ENCODE measurements around the gene ID2. TPM values are rescaled to one million over a fixed set of nuclear protein-coding genes. Genes with fewer than 3 reads are reported as not detected.

Gene ID2
- total RNA-seq, 1 experiment from 2014 or later: 2.1 TPM

DNA sequence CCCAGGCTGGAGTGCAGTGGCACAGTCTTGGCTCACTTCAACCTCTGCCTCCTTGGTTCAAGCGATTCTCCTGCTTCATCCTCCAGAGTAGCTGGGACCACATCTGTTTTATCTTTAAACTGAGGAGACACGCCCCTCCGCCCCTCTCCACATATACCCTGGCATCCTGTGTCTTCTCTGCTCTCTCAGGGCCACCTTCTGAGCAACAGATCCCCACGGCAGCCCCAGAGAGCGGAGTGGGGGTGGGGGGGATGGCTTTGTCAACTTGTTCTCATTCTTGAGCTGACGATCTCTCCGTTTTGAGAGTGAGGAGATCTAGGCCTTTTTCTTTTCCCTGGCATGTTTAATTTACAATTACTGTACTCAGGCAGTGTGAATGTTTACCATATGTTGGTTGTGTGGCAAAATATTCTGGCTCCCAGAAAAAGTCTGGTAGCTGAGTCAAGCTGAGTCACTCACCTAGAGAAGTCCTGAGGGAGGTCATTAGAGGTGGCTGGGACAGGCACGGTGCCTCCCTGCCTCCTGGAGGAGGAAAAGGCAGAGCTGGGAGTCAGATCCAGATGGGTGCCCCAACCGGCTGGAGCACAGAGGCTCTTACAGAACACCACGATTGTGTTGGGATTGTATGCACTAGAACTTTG is 19.5 kb upstream of the ID2 start:
- intact Hi-C loops (cut with micrococcal nuclease; ENCODE audit: unreplicated experiment) (no loop called here), in situ Hi-C loops (cut with HindIII; ENCODE audit: low pct_unique_long_range_greater_than_20kb, low sequenced_read_pairs) (no loop called here)
- Histone ChIP-seq H3K27me3 (ENCODE audit: control insufficient read depth, insufficient read depth, low read length) (no peaks in the 10 kb centered on the region), H3K27ac (ENCODE audit: low read length) (no peak overlapping the region), H3K36me3 (ENCODE audit: control insufficient read depth, insufficient read depth, low read length) (no peaks in the 10 kb centered on the region), H3K4me3 (ENCODE audit: low read depth in 2 of 2, low read length in 2 of 2) (no peak overlapping the region), H3K4me1 (ENCODE audit: control insufficient read depth, insufficient read depth, low read length) (0 out of 2 replicates have a peak, but pooled peaks cover 3% of the 10 kb centered on the region), H3K9me3 (ENCODE audit: control insufficient read depth, insufficient read depth, low read depth, low read length) (no peaks in the 10 kb centered on the region)
- TF ChIP-seq, protein P1, sequence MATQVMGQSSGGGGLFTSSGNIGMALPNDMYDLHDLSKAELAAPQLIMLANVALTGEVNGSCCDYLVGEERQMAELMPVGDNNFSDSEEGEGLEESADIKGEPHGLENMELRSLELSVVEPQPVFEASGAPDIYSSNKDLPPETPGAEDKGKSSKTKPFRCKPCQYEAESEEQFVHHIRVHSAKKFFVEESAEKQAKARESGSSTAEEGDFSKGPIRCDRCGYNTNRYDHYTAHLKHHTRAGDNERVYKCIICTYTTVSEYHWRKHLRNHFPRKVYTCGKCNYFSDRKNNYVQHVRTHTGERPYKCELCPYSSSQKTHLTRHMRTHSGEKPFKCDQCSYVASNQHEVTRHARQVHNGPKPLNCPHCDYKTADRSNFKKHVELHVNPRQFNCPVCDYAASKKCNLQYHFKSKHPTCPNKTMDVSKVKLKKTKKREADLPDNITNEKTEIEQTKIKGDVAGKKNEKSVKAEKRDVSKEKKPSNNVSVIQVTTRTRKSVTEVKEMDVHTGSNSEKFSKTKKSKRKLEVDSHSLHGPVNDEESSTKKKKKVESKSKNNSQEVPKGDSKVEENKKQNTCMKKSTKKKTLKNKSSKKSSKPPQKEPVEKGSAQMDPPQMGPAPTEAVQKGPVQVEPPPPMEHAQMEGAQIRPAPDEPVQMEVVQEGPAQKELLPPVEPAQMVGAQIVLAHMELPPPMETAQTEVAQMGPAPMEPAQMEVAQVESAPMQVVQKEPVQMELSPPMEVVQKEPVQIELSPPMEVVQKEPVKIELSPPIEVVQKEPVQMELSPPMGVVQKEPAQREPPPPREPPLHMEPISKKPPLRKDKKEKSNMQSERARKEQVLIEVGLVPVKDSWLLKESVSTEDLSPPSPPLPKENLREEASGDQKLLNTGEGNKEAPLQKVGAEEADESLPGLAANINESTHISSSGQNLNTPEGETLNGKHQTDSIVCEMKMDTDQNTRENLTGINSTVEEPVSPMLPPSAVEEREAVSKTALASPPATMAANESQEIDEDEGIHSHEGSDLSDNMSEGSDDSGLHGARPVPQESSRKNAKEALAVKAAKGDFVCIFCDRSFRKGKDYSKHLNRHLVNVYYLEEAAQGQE (IDR thresholded peaks at IDR 0.05; ENCODE audit: insufficient read depth in 1 of 2, low read depth in 2 of 2, low read length in 1 of 2): no peak
- no peak for TF ChIP-seq TCF7L2 (IDR thresholded peaks at IDR 0.05; ENCODE audit: low read depth, low read length)
- no peak for TF ChIP-seq SIN3A (IDR thresholded peaks at IDR 0.05; ENCODE audit: borderline replicate concordance, insufficient read depth, low read depth, low read length)
- TF ChIP-seq, protein P2, sequence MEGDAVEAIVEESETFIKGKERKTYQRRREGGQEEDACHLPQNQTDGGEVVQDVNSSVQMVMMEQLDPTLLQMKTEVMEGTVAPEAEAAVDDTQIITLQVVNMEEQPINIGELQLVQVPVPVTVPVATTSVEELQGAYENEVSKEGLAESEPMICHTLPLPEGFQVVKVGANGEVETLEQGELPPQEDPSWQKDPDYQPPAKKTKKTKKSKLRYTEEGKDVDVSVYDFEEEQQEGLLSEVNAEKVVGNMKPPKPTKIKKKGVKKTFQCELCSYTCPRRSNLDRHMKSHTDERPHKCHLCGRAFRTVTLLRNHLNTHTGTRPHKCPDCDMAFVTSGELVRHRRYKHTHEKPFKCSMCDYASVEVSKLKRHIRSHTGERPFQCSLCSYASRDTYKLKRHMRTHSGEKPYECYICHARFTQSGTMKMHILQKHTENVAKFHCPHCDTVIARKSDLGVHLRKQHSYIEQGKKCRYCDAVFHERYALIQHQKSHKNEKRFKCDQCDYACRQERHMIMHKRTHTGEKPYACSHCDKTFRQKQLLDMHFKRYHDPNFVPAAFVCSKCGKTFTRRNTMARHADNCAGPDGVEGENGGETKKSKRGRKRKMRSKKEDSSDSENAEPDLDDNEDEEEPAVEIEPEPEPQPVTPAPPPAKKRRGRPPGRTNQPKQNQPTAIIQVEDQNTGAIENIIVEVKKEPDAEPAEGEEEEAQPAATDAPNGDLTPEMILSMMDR (IDR thresholded peaks at IDR 0.05): no peak
- TF ChIP-seq POLR2AphosphoS5 (IDR thresholded peaks at IDR 0.05; ENCODE audit: low read depth, low read length): no peak
- ATAC-seq: peak; percentile 85
- no peak for DNase-seq (ENCODE audit: low read depth, low spot score)
- ChIA-PET POLR2A (no interaction called here), CTCF (no interaction called here)
- no TSS peak for BruUV-seq (replicated peaks)

DNA sequence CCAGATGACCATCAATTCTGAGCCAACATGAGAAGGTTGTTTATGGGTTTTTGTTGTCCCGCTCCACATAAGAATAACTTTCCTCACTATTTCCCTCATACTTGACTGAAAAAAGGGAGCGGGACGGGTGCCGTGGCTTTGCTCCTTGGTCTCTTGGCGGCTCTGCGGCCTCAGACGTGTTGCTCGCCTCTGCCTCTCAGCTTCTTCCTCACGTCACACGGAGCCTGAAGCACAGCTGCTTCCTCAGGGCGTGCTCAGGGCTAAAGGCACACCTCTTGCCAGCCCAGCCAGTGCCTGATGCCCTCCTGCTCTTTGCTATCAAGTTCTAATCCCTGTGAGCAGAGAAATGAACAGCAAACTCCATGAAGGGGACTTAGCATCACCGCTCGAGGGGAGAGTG is 17.9 kb upstream of the ID2 start:
- intact Hi-C loops (cut with micrococcal nuclease; ENCODE audit: unreplicated experiment) (no loop called here), in situ Hi-C loops (cut with HindIII; ENCODE audit: low pct_unique_long_range_greater_than_20kb, low sequenced_read_pairs) (no loop called here)
- DNase-seq (ENCODE audit: low read depth, low spot score) (no peak), ATAC-seq (no peak)
- 0 out of 2 replicates have a peak, but pooled peaks cover 3% of the 10 kb centered on the region for H3K4me1 ChIP-seq (ENCODE audit: control insufficient read depth, insufficient read depth, low read length)
- ChIA-PET CTCF (no interaction called here), POLR2A (no interaction called here)
- BruUV-seq (replicated peaks): no TSS peak
- H3K4me3 ChIP-seq (ENCODE audit: low read depth in 2 of 2, low read length in 2 of 2): no peak overlapping the region
- no peak for TF ChIP-seq TCF7L2 (IDR thresholded peaks at IDR 0.05; ENCODE audit: low read depth, low read length)
- TF ChIP-seq POLR2AphosphoS5 (IDR thresholded peaks at IDR 0.05; ENCODE audit: low read depth, low read length): no peak
- TF ChIP-seq, protein P2 (IDR thresholded peaks at IDR 0.05): no peak
- TF ChIP-seq SIN3A (IDR thresholded peaks at IDR 0.05; ENCODE audit: borderline replicate concordance, insufficient read depth, low read depth, low read length): no peak
- TF ChIP-seq, protein P1 (IDR thresholded peaks at IDR 0.05; ENCODE audit: insufficient read depth in 1 of 2, low read depth in 2 of 2, low read length in 1 of 2): no peak
- no peaks in the 10 kb centered on the region for H3K36me3 ChIP-seq (ENCODE audit: control insufficient read depth, insufficient read depth, low read length)
- H3K27me3 ChIP-seq (ENCODE audit: control insufficient read depth, insufficient read depth, low read length): no peaks in the 10 kb centered on the region
- H3K27ac ChIP-seq (ENCODE audit: low read length): no peak overlapping the region
- H3K9me3 ChIP-seq (ENCODE audit: control insufficient read depth, insufficient read depth, low read depth, low read length): no peaks in the 10 kb centered on the region
